NCI-H1930 (cell line): ENCODE data around the gene OAS3.

Experiments used
- DNase-seq, 2 experiments: peaks; one replicate each; lab custom pipeline; 2025; lab: John Stamatoyannopoulos, UW

Gene OAS3

GRCh38 chr12:113019025-113019424 is 80.8 kb downstream of the OAS3 start:
- DNase-seq: no peak

DNA sequence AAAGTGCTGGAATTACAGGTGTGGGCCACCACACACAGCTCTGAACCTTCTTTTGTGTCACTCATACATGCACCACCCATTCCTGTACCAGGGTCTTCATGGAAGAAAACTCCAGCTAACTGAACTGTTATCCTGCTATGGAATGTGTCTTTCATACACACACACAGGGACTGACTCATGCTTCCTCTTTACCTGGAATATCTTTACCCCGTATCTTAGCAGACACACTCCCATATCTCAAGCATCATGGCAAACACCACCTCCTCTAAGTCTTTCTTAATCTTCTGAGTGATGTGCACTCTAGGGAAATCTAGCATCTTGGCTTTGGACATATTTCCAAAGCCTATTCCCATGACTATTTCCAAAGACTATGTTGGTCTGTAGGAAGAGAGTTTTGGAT is 83.2 kb downstream of the OAS3 start:
- no peak for DNase-seq
